Measurements from ENCODE around the gene LRRC18.

Gene LRRC18

GRCh38 chr10:48947690-48948469, 8.2 kb upstream of the LRRC18 start:
- H3K4me3 ChIP-seq (ENCODE audit: low read depth, low read length) = no peak overlapping the region
- DNase-seq (ENCODE audit: low read depth) = no peak

GRCh38 chr10:48946891-48947500, 7.4 kb upstream of the LRRC18 start:
- no peak overlapping the region for H3K4me3 ChIP-seq (ENCODE audit: low read depth, low read length)
- no peak for DNase-seq (ENCODE audit: low read depth)

- no peak for DNase-seq (ENCODE audit: low read depth)
- H3K4me3 ChIP-seq (ENCODE audit: low read depth, low read length) = no peak overlapping the region
Observed at GRCh38 chr10:48946332-48946731, 6.7 kb upstream of the LRRC18 start.

- no peak overlapping the region for H3K4me3 ChIP-seq (ENCODE audit: low read depth, low read length)
- no peak for DNase-seq (ENCODE audit: low read depth)
Observed at GRCh38 chr10:48945441-48946130, 5.9 kb upstream of the LRRC18 start.

GRCh38 chr10:48944171-48944570, 4.5 kb upstream of the LRRC18 start:
- no peak for DNase-seq (ENCODE audit: low read depth)
- no peak overlapping the region for H3K4me3 ChIP-seq (ENCODE audit: low read depth, low read length)

GRCh38 chr10:48943096-48943495, 3.5 kb upstream of the LRRC18 start:
- DNase-seq (ENCODE audit: low read depth) = no peak
- no peak overlapping the region for H3K4me3 ChIP-seq (ENCODE audit: low read depth, low read length)

GRCh38 chr10:48941427-48942075, 1.9 kb upstream of the LRRC18 start:
- no peak for DNase-seq (ENCODE audit: low read depth)
- no peak overlapping the region for H3K4me3 ChIP-seq (ENCODE audit: low read depth, low read length)

- DNase-seq (ENCODE audit: low read depth) = no peak
- H3K4me3 ChIP-seq (ENCODE audit: low read depth, low read length) = no peak overlapping the region
Observed at GRCh38 chr10:48940958-48941357, 1.3 kb upstream of the LRRC18 start.

- DNase-seq (ENCODE audit: low read depth) = no peak
Observed at GRCh38 chr10:48940372-48940771, 732 bp upstream of the LRRC18 start.

GRCh38 chr10:48938990-48939536, 577 bp downstream of the LRRC18 start:
- H3K4me3 ChIP-seq (ENCODE audit: low read depth, low read length) = no peak overlapping the region
- DNase-seq (ENCODE audit: low read depth) = no peak

More at GRCh38 chr10:48940372-48940771, 732 bp upstream of the LRRC18 start:
- no peak overlapping the region for H3K4me3 ChIP-seq (ENCODE audit: low read depth, low read length)

GRCh38 chr10:48938281-48938680, 1.4 kb downstream of the LRRC18 start:
- DNase-seq (ENCODE audit: low read depth) = no peak
- no peak overlapping the region for H3K4me3 ChIP-seq (ENCODE audit: low read depth, low read length)

- H3K4me3 ChIP-seq (ENCODE audit: low read depth, low read length) = no peak overlapping the region
- no peak for DNase-seq (ENCODE audit: low read depth)
Observed at GRCh38 chr10:48937796-48938195, 1.8 kb downstream of the LRRC18 start.

GRCh38 chr10:48935577-48935976, 4.1 kb downstream of the LRRC18 start:
- DNase-seq (ENCODE audit: low read depth) = no peak
- no peak overlapping the region for H3K4me3 ChIP-seq (ENCODE audit: low read depth, low read length)

- no peak for DNase-seq (ENCODE audit: low read depth)
- no peak overlapping the region for H3K4me3 ChIP-seq (ENCODE audit: low read depth, low read length)
Observed at GRCh38 chr10:48934672-48935501, 4.8 kb downstream of the LRRC18 start.

GRCh38 chr10:48932831-48933664, 6.6 kb downstream of the LRRC18 start:
- no peak overlapping the region for H3K4me3 ChIP-seq (ENCODE audit: low read depth, low read length)
- no peak for DNase-seq (ENCODE audit: low read depth)

GRCh38 chr10:48931188-48931587, 8.5 kb downstream of the LRRC18 start:
- H3K4me3 ChIP-seq (ENCODE audit: low read depth, low read length) = no peak overlapping the region
- no peak for DNase-seq (ENCODE audit: low read depth)

GRCh38 chr10:48929413-48929990, 10.1 kb downstream of the LRRC18 start:
- DNase-seq (ENCODE audit: low read depth) = no peak
- H3K4me3 ChIP-seq (ENCODE audit: low read depth, low read length) = no peak overlapping the region
